ENCODE results near the gene CACNA2D2. TPM values are rescaled to one million over a fixed set of nuclear protein-coding genes. Genes with fewer than 3 reads are reported as not detected.

CACNA2D2 gene
- total RNA-seq, 1 experiment from 2014 or later, result 22.0 TPM

- TF ChIP-seq MAX (CRISPR knock-in tag; IDR thresholded peaks at IDR 0.05), result peak; percentile 98
- peak; percentile 66; the same call in 1 of the 2 replicates for TF ChIP-seq CREM (CRISPR knock-in tag; IDR thresholded peaks at IDR 0.05)
- TF ChIP-seq NFE2L1 (CRISPR knock-in tag; IDR thresholded peaks at IDR 0.05), result peak; percentile 88; the same call in 1 of the 2 replicates
- peak; percentile 88 for TF ChIP-seq GABPB1 (CRISPR knock-in tag; IDR thresholded peaks at IDR 0.05)
- TF ChIP-seq FOXP1 (CRISPR knock-in tag; IDR thresholded peaks at IDR 0.05; ENCODE audit: borderline replicate concordance), result peak; percentile 97; the same call in 1 of the 2 replicates
- peak; percentile 96 for TF ChIP-seq ETV6 (CRISPR knock-in tag; IDR thresholded peaks at IDR 0.05)
- TF ChIP-seq ERG (CRISPR knock-in tag; IDR thresholded peaks at IDR 0.05), result no peak
- TF ChIP-seq E2F1 (CRISPR knock-in tag; IDR thresholded peaks at IDR 0.05), result peak; percentile 65; the same call in 1 of the 2 replicates
- peak; percentile 73; the same call in 1 of the 2 replicates for TF ChIP-seq FOXJ3 (CRISPR knock-in tag; IDR thresholded peaks at IDR 0.05; ENCODE audit: borderline replicate concordance)
- no peak for TF ChIP-seq MXD4 (CRISPR knock-in tag; IDR thresholded peaks at IDR 0.05; ENCODE audit: borderline replicate concordance)
- no peak for TF ChIP-seq E2F5 (CRISPR knock-in tag; IDR thresholded peaks at IDR 0.05)
- TF ChIP-seq FOXK1 (CRISPR knock-in tag; IDR thresholded peaks at IDR 0.05), result peak; percentile 74; the same call in 1 of the 2 replicates
- TF ChIP-seq IRF1 (CRISPR knock-in tag; IDR thresholded peaks at IDR 0.05), result peak; percentile 96
- no peak for TF ChIP-seq E2F4 (CRISPR knock-in tag; IDR thresholded peaks at IDR 0.05; ENCODE audit: borderline replicate concordance, low read depth)
These were observed 152.7 kb downstream of the CACNA2D2 start, which contains the start of the genes CYB561D2 and NPRL2 (continued) for GRCh38 chr3:50350527-50351322.

GRCh38 chr3:50350213-50350526 is 153.3 kb downstream of the CACNA2D2 start:
- Mint-ChIP-seq H3K4me1 (peaks cover 18% of the 10 kb centered on the region), H3K27me3 (ENCODE audit: low read depth) (peaks cover 16% of the 10 kb centered on the region), H3K9me3 (no peaks in the 10 kb centered on the region), H3K36me3 (peaks cover 14% of the 10 kb centered on the region; the same call in 1 of the 2 replicates), H3K27ac (0 out of 2 replicates have a peak overlapping the region, but pooled peaks have one; percentile 93), H3K4me3 (peak overlapping the region; percentile 95)
- ChIA-PET POLR2A (interaction anchor here (1.2 to 1.5 kb wide), 3 partner anchors 13 to 219 kb away, joined by 3 to 9 read pairs (median 3); partner anchors contain the start of genes HEMK1, HYAL3 and NAA80), CTCF (interaction anchor here (0.7 to 4.2 kb wide), 14 partner anchors 9 to 261 kb away, joined by 3 to 18 read pairs (median 6); partner anchors contain the start of genes C3orf18, CACNA2D2, CISH and HYAL2)
- DNase-seq (ENCODE audit: low spot score) (no peak), ATAC-seq (no peak)
- no peak for TF ChIP-seq E2F1 (CRISPR knock-in tag; IDR thresholded peaks at IDR 0.05)
- no peak for TF ChIP-seq ZNF263 (CRISPR knock-in tag; IDR thresholded peaks at IDR 0.05; ENCODE audit: low read depth)
- TF ChIP-seq CREM (CRISPR knock-in tag; IDR thresholded peaks at IDR 0.05), result no peak
- TF ChIP-seq USF1 (CRISPR knock-in tag; IDR thresholded peaks at IDR 0.05), result no peak
- TF ChIP-seq TCF7 (CRISPR knock-in tag; IDR thresholded peaks at IDR 0.05; ENCODE audit: low read depth), result no peak
- no peak for TF ChIP-seq E2F5 (CRISPR knock-in tag; IDR thresholded peaks at IDR 0.05)
- no peak for TF ChIP-seq SMAD4 (CRISPR knock-in tag; IDR thresholded peaks at IDR 0.05)
- no peak for TF ChIP-seq E2F4 (CRISPR knock-in tag; IDR thresholded peaks at IDR 0.05; ENCODE audit: borderline replicate concordance, low read depth)
- TF ChIP-seq ZNF317 (CRISPR knock-in tag; IDR thresholded peaks at IDR 0.05; ENCODE audit: borderline replicate concordance, low read depth), result no peak
